HCT116 (cell line): ENCODE measurements around the gene PRKCA. TPM values are rescaled to one million over a fixed set of nuclear protein-coding genes. Genes with fewer than 3 reads are reported as not detected.

Experiments used
- ATAC-seq: fragments of 200-7000 bp; cut with Tn5 transposase; 2 replicates; pipeline ENCODE4 v1.9.1; 2020; ENCODE audit warnings: mild to moderate bottlenecking, moderate library complexity
- BruUV-seq: library from RNA; stranded (reverse); fragments of 400-500 nt; replicated peaks from 2 replicates; lab custom pipeline; 2021; lab: Mats Ljungman, UMichigan
- CTCF ChIA-PET: fragments of 300-600 bp; sonication (Branson Sonifier 250); formaldehyde crosslinking; loops from one replicate; lab custom pipeline; 2021; ENCODE audit warnings: antibody characterized with exemption; lab: Charles Lee
- POLR2A ChIA-PET: fragments of 300-600, 350-600 bp; sonication (Branson Sonifier 250); formaldehyde crosslinking; loops from one replicate; lab custom pipeline; 2021; ENCODE audit warnings: antibody characterized with exemption; lab: Charles Lee
- RAD21 ChIA-PET, 2 experiments: fragments of 300-600 bp; sonication (Branson Sonifier 250); formaldehyde crosslinking; loops; one replicate each; lab custom pipeline; 2023; ENCODE audit warnings: low total read pairs in 2 of 2; ENCODE audit not compliant: uncharacterized antibody in 2 of 2, unreplicated experiment in 2 of 2, low non-redundant PET in 1 of 2; lab: Charles Lee
- DNase-seq: peaks from one replicate; pipeline ENCODE4 v3.0.0-alpha.2; 2010; ENCODE audit warnings: low read depth, low spot score
- H2AFZ ChIP-seq: fragments of 200-600 bp; shearing (Covaris generic), sonication (generic); 2 replicates; pipeline ENCODE4 v1.6.1; 2017; ENCODE audit warnings: low read depth, mixed run types, mixed read lengths, antibody characterized with exemption, low read length; ENCODE audit not compliant: poor library complexity, severe bottlenecking
- H3K27ac ChIP-seq: 2 replicates; pipeline ENCODE4 v1.5.1; 2012; ENCODE audit warnings: low read depth, low read length
- H3K27me3 ChIP-seq: fragments of 200-600 bp; sonication (generic); 2 replicates; pipeline ENCODE4 v1.6.1; 2016; ENCODE audit warnings: mixed run types, low read length, mixed read lengths; ENCODE audit not compliant: insufficient read depth
- H3K36me3 ChIP-seq, 2 experiments: fragments of 200-500 bp in 1 of 2; fragments of 200-600 bp in 1 of 2; sonication (Bioruptor generic) in 1 of 2; sonication (generic) in 1 of 2; 2 replicates each; pipeline versions ENCODE4 v1.5.1 to v1.6.1; 2014 to 2016; ENCODE audit warnings: low read length in 2 of 2, inconsistent platforms in 1 of 2, mixed read lengths in 1 of 2, mixed run types in 1 of 2; ENCODE audit not compliant: insufficient read depth in 2 of 2, control insufficient read depth in 1 of 2
- H3K4me1 ChIP-seq, 2 experiments: fragments of 200-600 bp in 1 of 2; sonication (generic) in 1 of 2; 2 replicates each; pipeline versions ENCODE4 v1.5.1 to v1.6.1; 2012 to 2017; ENCODE audit warnings: low read length in 2 of 2, inconsistent platforms in 1 of 2, mild to moderate bottlenecking in 1 of 2, mixed read lengths in 1 of 2, mixed run types in 1 of 2, moderate library complexity in 1 of 2; ENCODE audit not compliant: insufficient read depth in 2 of 2, control insufficient read depth in 1 of 2
- H3K4me2 ChIP-seq: fragments of 200-600 bp; sonication (generic); 2 replicates; pipeline ENCODE4 v1.6.1; 2017; ENCODE audit warnings: mixed run types, low read length, mixed read lengths
- H3K4me3 ChIP-seq, 2 experiments: fragments of 200-600 bp in 1 of 2; sonication (generic) in 1 of 2; replicated peaks in 1 of 2; 2 replicates each; pipeline ENCODE4 v1.5.1; 2011 to 2016; ENCODE audit warnings: low read length in 2 of 2, control low read depth in 1 of 2, low read depth in 1 of 2, mild to moderate bottlenecking in 1 of 2, mixed read lengths in 1 of 2, mixed run types in 1 of 2
- H3K79me2 ChIP-seq: fragments of 200-600 bp; sonication (generic); 2 replicates; pipeline ENCODE4 v1.6.1; 2017; ENCODE audit warnings: mild to moderate bottlenecking, mixed run types, low read length, moderate library complexity, mixed read lengths; ENCODE audit not compliant: insufficient read depth
- H3K9ac ChIP-seq: fragments of 200-600 bp; sonication (generic); 2 replicates; pipeline ENCODE4 v1.6.1; 2016; ENCODE audit warnings: low read length, mixed read lengths
- H3K9me2 ChIP-seq: fragments of 200-600 bp; sonication (generic), shearing (Covaris generic); 2 replicates; pipeline ENCODE4 v1.6.1; 2017; ENCODE audit warnings: mixed run types, mild to moderate bottlenecking, moderate library complexity; ENCODE audit not compliant: insufficient read depth
- H3K9me3 ChIP-seq, 2 experiments: fragments of 200-500 bp in 1 of 2; fragments of 200-600 bp in 1 of 2; sonication (Bioruptor generic) in 1 of 2; sonication (generic) in 1 of 2; 2 replicates each; pipeline ENCODE4 v1.6.1; 2014 to 2017; ENCODE audit warnings: low read length in 2 of 2, mixed read lengths in 2 of 2, inconsistent platforms in 1 of 2, low read depth in 1 of 2, mild to moderate bottlenecking in 1 of 2, mixed run types in 1 of 2, moderate library complexity in 1 of 2; ENCODE audit not compliant: control insufficient read depth in 1 of 2, insufficient read depth in 1 of 2
- H4K20me1 ChIP-seq: fragments of 200-600 bp; sonication (generic), shearing (Covaris generic); 2 replicates; pipeline ENCODE4 v1.6.1; 2017; ENCODE audit warnings: mixed run types, mild to moderate bottlenecking, moderate library complexity; ENCODE audit not compliant: insufficient read depth
- ATF3 ChIP-seq: IDR thresholded peaks from 2 replicates; pipeline ENCODE4 v1.6.1; 2012
- CBX3 ChIP-seq: IDR thresholded peaks from 2 replicates; pipeline ENCODE4 v1.6.1; 2012; ENCODE audit warnings: low read depth
- CEBPB ChIP-seq: IDR thresholded peaks from 2 replicates; pipeline ENCODE4 v1.6.1; 2012; ENCODE audit warnings: low read depth
- CTCF ChIP-seq, 3 experiments: fragments of 200-600 bp in 1 of 3; sonication (generic) in 1 of 3; IDR thresholded peaks in 2 of 3; conservative IDR thresholded peaks in 1 of 3; 2 replicates each; pipeline ENCODE4 v1.5.1; 2012 to 2017; ENCODE audit warnings: low read depth in 2 of 3, low read length in 2 of 3, antibody characterized with exemption in 1 of 3, borderline replicate concordance in 1 of 3, control low read depth in 1 of 3, mild to moderate bottlenecking in 1 of 3, mixed read lengths in 1 of 3, mixed run types in 1 of 3, moderate library complexity in 1 of 3; ENCODE audit not compliant: insufficient read depth in 1 of 3
- ELF1 ChIP-seq: IDR thresholded peaks from 2 replicates; pipeline ENCODE4 v1.6.1; 2012; ENCODE audit warnings: low read depth, borderline replicate concordance
- EZH2 ChIP-seq: fragments of 200-600 bp; sonication (generic); IDR thresholded peaks from 2 replicates; pipeline ENCODE4 v1.6.1; 2017; ENCODE audit warnings: antibody characterized with exemption, mixed run types
- FOSL1 ChIP-seq: IDR thresholded peaks from 2 replicates; pipeline ENCODE4 v1.6.1; 2012; ENCODE audit warnings: low read depth
- JUND ChIP-seq: IDR thresholded peaks from 2 replicates; pipeline ENCODE4 v1.6.1; 2012
- MAX ChIP-seq: IDR thresholded peaks from 2 replicates; pipeline ENCODE4 v1.6.1; 2012
- POLR2A ChIP-seq: IDR thresholded peaks from 2 replicates; pipeline ENCODE4 v1.7.0; 2011; ENCODE audit warnings: borderline replicate concordance; ENCODE audit not compliant: insufficient read depth, insufficient read length; ENCODE audit errors: extremely low read depth
- POLR2AphosphoS5 ChIP-seq: IDR thresholded peaks from 2 replicates; pipeline ENCODE4 v1.6.1; 2011; ENCODE audit warnings: mild to moderate bottlenecking, low read depth, low read length, moderate library complexity
- RAD21 ChIP-seq: IDR thresholded peaks from 2 replicates; pipeline ENCODE4 v1.6.1; 2012; ENCODE audit warnings: low read depth, mild to moderate bottlenecking
- SIN3A ChIP-seq: IDR thresholded peaks from 2 replicates; pipeline ENCODE4 v1.6.1; 2012; ENCODE audit warnings: low read depth
- SP1 ChIP-seq: IDR thresholded peaks from 2 replicates; pipeline ENCODE4 v1.6.1; 2012; ENCODE audit warnings: low read depth
- TCF7L2 ChIP-seq: IDR thresholded peaks from 2 replicates; pipeline ENCODE4 v1.7.0; 2011; ENCODE audit warnings: borderline replicate concordance, inconsistent platforms; ENCODE audit not compliant: insufficient read depth, insufficient read length; ENCODE audit errors: extremely low read depth
- YY1 ChIP-seq: IDR thresholded peaks from 2 replicates; pipeline ENCODE4 v1.6.1; 2011; ENCODE audit warnings: low read length, low read depth, moderate library complexity, mild to moderate bottlenecking; ENCODE audit not compliant: insufficient replicate concordance; ENCODE audit errors: extremely low read depth
- ZBTB33 ChIP-seq: IDR thresholded peaks from 2 replicates; pipeline ENCODE4 v1.6.1; 2011; ENCODE audit warnings: mild to moderate bottlenecking, low read length, moderate library complexity; ENCODE audit not compliant: insufficient replicate concordance; ENCODE audit errors: extremely low read depth
- ZFX ChIP-seq: fragments of 450-650 bp; IDR thresholded peaks from 2 replicates; pipeline ENCODE4 v1.6.1; 2017
- intact Hi-C: fragments of 100-400 bp; cut with micrococcal nuclease; formaldehyde crosslinking; loops from 2 replicates; pipeline ENCODE4 v1.10.0; 2022
- total RNA-seq: library from RNA; stranded (reverse); gene quantifications from one replicate; pipeline ENCODE4 v1.2.1, GENCODE V29; 2021; ENCODE audit not compliant: unreplicated experiment

PRKCA gene
- total RNA-seq, 1 experiment from 2014 or later: 18.8 TPM

DNA sequence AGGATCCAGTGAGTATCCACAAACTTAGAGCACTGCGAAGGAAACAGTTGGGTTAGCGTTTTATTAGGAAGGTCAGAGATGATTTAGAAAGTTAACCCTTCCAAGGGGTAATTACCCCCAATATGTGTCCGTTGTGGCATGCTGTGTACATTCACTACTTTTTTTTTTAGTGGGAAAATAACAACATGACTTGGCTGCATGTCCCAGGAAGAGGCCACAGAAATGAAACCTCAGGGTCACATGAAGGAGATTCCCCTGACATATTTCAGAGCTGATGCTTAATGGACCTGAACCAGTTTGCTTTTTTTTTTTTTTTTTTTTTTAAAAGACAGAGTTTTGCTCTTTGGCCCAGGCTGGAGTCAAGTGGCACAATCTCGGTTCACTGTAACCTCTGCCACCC, 167.5 kb downstream of the PRKCA start:
- no peak overlapping the region for H2AFZ ChIP-seq
- H3K4me2 ChIP-seq: no peak overlapping the region
- ATAC-seq (no peak), DNase-seq (no peak)
- ChIA-PET POLR2A (no interaction called here), RAD21 (no interaction called here), CTCF (no interaction called here)
- H3K9me3 ChIP-seq: no peaks in the 10 kb centered on the region
- TF ChIP-seq POLR2AphosphoS5 (no peak), ELF1 (no peak), FOSL1 (no peak), MAX (no peak), CBX3 (no peak), CTCF (IDR thresholded peaks at IDR 0.05 in 2 of 3, conservative IDR thresholded peaks at IDR 0.05 in 1 of 3; ENCODE audit: borderline replicate concordance in 1 of 3, insufficient read depth in 1 of 3, low read depth in 2 of 3, low read length in 2 of 3) (no peak), SIN3A (no peak), YY1 (no peak), ATF3 (no peak), CEBPB (no peak), JUND (no peak), TCF7L2 (no peak), RAD21 (no peak), ZFX (no peak), POLR2A (no peak), SP1 (no peak), EZH2 (no peak), ZBTB33 (no peak)
- no peak overlapping the region for H3K27ac ChIP-seq
- no peaks in the 10 kb centered on the region for H3K36me3 ChIP-seq
- no TSS peak for BruUV-seq
- no peaks in the 10 kb centered on the region for H3K79me2 ChIP-seq
- H3K27me3 ChIP-seq: no peaks in the 10 kb centered on the region
- H3K4me1 ChIP-seq: peaks cover 38 to 69% of the 10 kb centered on the region in 2 experiments
- intact Hi-C loops: no loop called here
- no peak overlapping the region for H3K9ac ChIP-seq
- H3K4me3 ChIP-seq: no peak overlapping the region
- H4K20me1 ChIP-seq: no peaks in the 10 kb centered on the region
- no peaks in the 10 kb centered on the region for H3K9me2 ChIP-seq
